Esophagus muscularis mucosa (tissue), 4 donors: ENCODE measurements around the gene MYB. TPM values are rescaled to one million over a fixed set of nuclear protein-coding genes. Genes with fewer than 3 reads are reported as not detected.

ENCODE experiments used
- DNase-seq: peaks from one replicate; pipeline ENCODE4 v3.0.0-alpha.2; 2017; ENCODE audit errors: extremely low spot score
- H3K27ac ChIP-seq, 4 donors: fragments of 200-600 bp; sonication (generic); replicated peaks in 1 of 4; 1 replicate in 3 of 4; 2 replicates in 1 of 4; pipeline ENCODE4 v1.5.1; 2016 to 2019; ENCODE audit warnings: mild to moderate bottlenecking in 1 of 4
- H3K27me3 ChIP-seq, 4 donors: fragments of 200-600 bp; sonication (generic); one replicate each; pipeline versions ENCODE4 v1.5.1 to v1.6.0; 2016 to 2019
- H3K36me3 ChIP-seq, 4 donors: fragments of 200-600 bp; sonication (generic); one replicate each; pipeline ENCODE4 v1.5.1; 2016 to 2019
- H3K4me1 ChIP-seq, 4 donors: fragments of 200-600 bp; sonication (generic); one replicate each; pipeline ENCODE4 v1.5.1; 2016 to 2019
- H3K4me3 ChIP-seq, 4 donors: fragments of 200-600 bp; sonication (generic); 1 replicate in 2 of 4; 2 replicates in 2 of 4; pipeline ENCODE4 v1.5.1; 2016 to 2019; ENCODE audit warnings: mild to moderate bottlenecking in 4 of 4, moderate library complexity in 1 of 4
- H3K9me3 ChIP-seq, 4 donors: fragments of 200-600 bp; sonication (generic); 1 replicate in 3 of 4; 2 replicates in 1 of 4; pipeline ENCODE4 v1.5.1; 2016 to 2019
- CTCF ChIP-seq, 3 experiments: fragments of 200-600 bp in 2 of 3; fragments of 450-650 bp in 1 of 3; sonication (generic) in 2 of 3; IDR thresholded peaks; one replicate each; pipeline ENCODE4 v1.5.1; 2017 to 2019; ENCODE audit warnings: antibody characterized with exemption in 3 of 3, mild to moderate bottlenecking in 2 of 3, moderate library complexity in 1 of 3
- EP300 ChIP-seq: sonication (generic); formaldehyde crosslinking; IDR thresholded peaks from one replicate; pipeline ENCODE4 v1.6.1; 2017; ENCODE audit warnings: antibody characterized with exemption
- POLR2A ChIP-seq: fragments of 450-650 bp; IDR thresholded peaks from one replicate; pipeline ENCODE4 v1.6.1; 2017; ENCODE audit warnings: antibody characterized with exemption, moderate library complexity, mild to moderate bottlenecking, low read depth
- POLR2AphosphoS5 ChIP-seq, 2 donors: sonication (generic); formaldehyde crosslinking; IDR thresholded peaks; one replicate each; pipeline ENCODE4 v1.6.1; 2017; ENCODE audit warnings: antibody characterized with exemption in 2 of 2
- WGBS: methylation state at CpG from one replicate; pipeline ENCODE4 v1.1.5; 2018; 5-methylcytosine and 5-hydroxymethylcytosine counted together
- intact Hi-C: fragments of 100-400 bp; cut with DNase I; formaldehyde crosslinking; loops from one replicate; pipeline ENCODE4 v1.15.1; 2023
- total RNA-seq, 4 donors: library from RNA; depleted of rRNA; stranded (reverse); fragments of >200 nt; gene quantifications; one replicate each; pipeline versions ENCODE4 v1.1.0 to v1.2.1, GENCODE V29; 2016

The MYB gene
- total RNA-seq, 4 donors from 2014 or later: 0.29 to 0.83 (median 0.50) TPM

GRCh38 chr6:135226537-135226936, 45.4 kb downstream of the MYB start:
- no peak for DNase-seq
- intact Hi-C loops: no loop called here
- no peaks in the 10 kb centered on the region for H3K36me3 ChIP-seq
- TF ChIP-seq EP300 (no peak), POLR2AphosphoS5 (IDR thresholded peaks at IDR 0.05) (no peak), POLR2A (no peak), CTCF (IDR thresholded peaks at IDR 0.05) (no peak)
- H3K4me3 ChIP-seq: no peak overlapping the region
- no peaks in the 10 kb centered on the region for H3K4me1 ChIP-seq
- WGBS: 94% methylated on average over 1 of the region's 1 CpG
- H3K27ac ChIP-seq: no peak overlapping the region
- H3K27me3 ChIP-seq: no peaks in the 10 kb centered on the region
- no peaks in the 10 kb centered on the region for H3K9me3 ChIP-seq

- H3K27me3 ChIP-seq: no peaks in the 10 kb centered on the region
- H3K4me3 ChIP-seq: no peak overlapping the region
- H3K9me3 ChIP-seq: no peaks in the 10 kb centered on the region
- TF ChIP-seq EP300: no peak
- TF ChIP-seq POLR2A: no peak
- no peak for TF ChIP-seq POLR2AphosphoS5 (IDR thresholded peaks at IDR 0.05)
- no peak for TF ChIP-seq CTCF (IDR thresholded peaks at IDR 0.05)
- 92% methylated on average over 2 of the region's 2 CpGs for WGBS
- H3K36me3 ChIP-seq: no peaks in the 10 kb centered on the region
- no peaks in the 10 kb centered on the region for H3K4me1 ChIP-seq
- no peak overlapping the region for H3K27ac ChIP-seq
- intact Hi-C loops: no loop called here
- no peak for DNase-seq
Measured at GRCh38 chr6:135227349-135227748, 46.2 kb downstream of the MYB start.

- H3K4me3 ChIP-seq: no peak overlapping the region
- TF ChIP-seq POLR2A (no peak), EP300 (no peak)
- no peak overlapping the region for H3K27ac ChIP-seq
- DNase-seq: no peak
- no peaks in the 10 kb centered on the region for H3K4me1 ChIP-seq
- intact Hi-C loops: no loop called here
- no peaks in the 10 kb centered on the region for H3K36me3 ChIP-seq
- no peaks in the 10 kb centered on the region for H3K9me3 ChIP-seq
- WGBS: 90% methylated on average over 4 of the region's 4 CpGs
- H3K27me3 ChIP-seq: no peaks in the 10 kb centered on the region
Measured at GRCh38 chr6:135227758-135228157, 46.6 kb downstream of the MYB start.

- Histone ChIP-seq H3K27ac (no peak overlapping the region), H3K4me1 (no peaks in the 10 kb centered on the region), H3K4me3 (no peak overlapping the region), H3K36me3 (no peaks in the 10 kb centered on the region), H3K27me3 (no peaks in the 10 kb centered on the region), H3K9me3 (no peaks in the 10 kb centered on the region)
- DNase-seq: no peak
- 94% methylated on average over 6 of the region's 6 CpGs for WGBS
- intact Hi-C loops: no loop called here
- TF ChIP-seq CTCF (IDR thresholded peaks at IDR 0.05): no peak
- no peak for TF ChIP-seq EP300
- no peak for TF ChIP-seq POLR2AphosphoS5 (IDR thresholded peaks at IDR 0.05)
- TF ChIP-seq POLR2A: no peak
Measured at GRCh38 chr6:135228486-135228885, 47.4 kb downstream of the MYB start.

- Histone ChIP-seq H3K27me3 (no peaks in the 10 kb centered on the region), H3K36me3 (no peaks in the 10 kb centered on the region), H3K9me3 (no peaks in the 10 kb centered on the region), H3K27ac (no peak overlapping the region), H3K4me3 (no peak overlapping the region), H3K4me1 (peaks cover 0 to 6% (median 0%) of the 10 kb centered on the region in 4 donors)
- intact Hi-C loops: no loop called here
- no peak for TF ChIP-seq EP300
- no peak for TF ChIP-seq POLR2AphosphoS5 (IDR thresholded peaks at IDR 0.05)
- no peak for TF ChIP-seq CTCF (IDR thresholded peaks at IDR 0.05)
- no peak for TF ChIP-seq POLR2A
- 87% methylated on average over 2 of the region's 2 CpGs for WGBS
- DNase-seq: no peak
Measured at GRCh38 chr6:135229996-135230395, 48.9 kb downstream of the MYB start.
